Activated CD4-positive, alpha-beta T cell treated with anti-CD3 and anti-CD28 coated beads, Interleukin-2, amount 50 U/mL, for 24 hours (primary cell): ENCODE results near the gene PRPS1L1.

ENCODE experiments used
- DNase-seq, 2 donors: peaks; one replicate each; pipeline ENCODE4 v3.0.0-alpha.2; 2020; ENCODE audit warnings: low read depth in 1 of 2, low spot score in 1 of 2

The PRPS1L1 gene

GRCh38 chr7:18016547-18017444 lies 10.8 kb downstream of the PRPS1L1 start:
- DNase-seq: no peak

GRCh38 chr7:18013936-18014335 lies 13.7 kb downstream of the PRPS1L1 start:
- no peak for DNase-seq

GRCh38 chr7:18004372-18004771 lies 23.3 kb downstream of the PRPS1L1 start:
- no peak for DNase-seq

GRCh38 chr7:18003286-18003994 lies 24.2 kb downstream of the PRPS1L1 start:
- DNase-seq: no peak

GRCh38 chr7:17998692-17999091 lies 29.0 kb downstream of the PRPS1L1 start:
- DNase-seq: no peak

- DNase-seq: no peak
These were observed 31.0 kb downstream of the PRPS1L1 start for GRCh38 chr7:17996442-17997223.

GRCh38 chr7:17996040-17996439 lies 31.6 kb downstream of the PRPS1L1 start:
- DNase-seq: no peak

- DNase-seq: no peak
These were observed 33.4 kb downstream of the PRPS1L1 start for GRCh38 chr7:17994079-17994850.

GRCh38 chr7:17991866-17992648 lies 35.6 kb downstream of the PRPS1L1 start:
- DNase-seq: no peak

GRCh38 chr7:17990761-17991160 lies 36.9 kb downstream of the PRPS1L1 start:
- no peak for DNase-seq

- no peak for DNase-seq
These were observed 38.1 kb downstream of the PRPS1L1 start for GRCh38 chr7:17989546-17989945.

GRCh38 chr7:17988858-17989257 lies 38.8 kb downstream of the PRPS1L1 start:
- no peak for DNase-seq

GRCh38 chr7:17988141-17988540 lies 39.5 kb downstream of the PRPS1L1 start:
- DNase-seq: no peak

GRCh38 chr7:17986851-17987250 lies 40.8 kb downstream of the PRPS1L1 start:
- DNase-seq: no peak

GRCh38 chr7:17985473-17986239 lies 42.0 kb downstream of the PRPS1L1 start:
- no peak for DNase-seq

- DNase-seq: no peak
These were observed 43.4 kb downstream of the PRPS1L1 start for GRCh38 chr7:17984288-17984687.

- no peak for DNase-seq
These were observed 44.2 kb downstream of the PRPS1L1 start for GRCh38 chr7:17983221-17984062.

GRCh38 chr7:17976952-17977351 lies 50.7 kb downstream of the PRPS1L1 start:
- DNase-seq: no peak
